KG1 (cell line): ENCODE measurements around the gene TRIM56.
"Not testable (repeated sequence)": the region's sequence is repeated elsewhere in the genome, so short reads cannot be mapped to it uniquely, and the experiment has no call there.

Source experiments
- DNase-seq: peaks from one replicate; lab custom pipeline; 2025; lab: John Stamatoyannopoulos, UW

TRIM56 gene, protein sequence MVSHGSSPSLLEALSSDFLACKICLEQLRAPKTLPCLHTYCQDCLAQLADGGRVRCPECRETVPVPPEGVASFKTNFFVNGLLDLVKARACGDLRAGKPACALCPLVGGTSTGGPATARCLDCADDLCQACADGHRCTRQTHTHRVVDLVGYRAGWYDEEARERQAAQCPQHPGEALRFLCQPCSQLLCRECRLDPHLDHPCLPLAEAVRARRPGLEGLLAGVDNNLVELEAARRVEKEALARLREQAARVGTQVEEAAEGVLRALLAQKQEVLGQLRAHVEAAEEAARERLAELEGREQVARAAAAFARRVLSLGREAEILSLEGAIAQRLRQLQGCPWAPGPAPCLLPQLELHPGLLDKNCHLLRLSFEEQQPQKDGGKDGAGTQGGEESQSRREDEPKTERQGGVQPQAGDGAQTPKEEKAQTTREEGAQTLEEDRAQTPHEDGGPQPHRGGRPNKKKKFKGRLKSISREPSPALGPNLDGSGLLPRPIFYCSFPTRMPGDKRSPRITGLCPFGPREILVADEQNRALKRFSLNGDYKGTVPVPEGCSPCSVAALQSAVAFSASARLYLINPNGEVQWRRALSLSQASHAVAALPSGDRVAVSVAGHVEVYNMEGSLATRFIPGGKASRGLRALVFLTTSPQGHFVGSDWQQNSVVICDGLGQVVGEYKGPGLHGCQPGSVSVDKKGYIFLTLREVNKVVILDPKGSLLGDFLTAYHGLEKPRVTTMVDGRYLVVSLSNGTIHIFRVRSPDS

DNA sequence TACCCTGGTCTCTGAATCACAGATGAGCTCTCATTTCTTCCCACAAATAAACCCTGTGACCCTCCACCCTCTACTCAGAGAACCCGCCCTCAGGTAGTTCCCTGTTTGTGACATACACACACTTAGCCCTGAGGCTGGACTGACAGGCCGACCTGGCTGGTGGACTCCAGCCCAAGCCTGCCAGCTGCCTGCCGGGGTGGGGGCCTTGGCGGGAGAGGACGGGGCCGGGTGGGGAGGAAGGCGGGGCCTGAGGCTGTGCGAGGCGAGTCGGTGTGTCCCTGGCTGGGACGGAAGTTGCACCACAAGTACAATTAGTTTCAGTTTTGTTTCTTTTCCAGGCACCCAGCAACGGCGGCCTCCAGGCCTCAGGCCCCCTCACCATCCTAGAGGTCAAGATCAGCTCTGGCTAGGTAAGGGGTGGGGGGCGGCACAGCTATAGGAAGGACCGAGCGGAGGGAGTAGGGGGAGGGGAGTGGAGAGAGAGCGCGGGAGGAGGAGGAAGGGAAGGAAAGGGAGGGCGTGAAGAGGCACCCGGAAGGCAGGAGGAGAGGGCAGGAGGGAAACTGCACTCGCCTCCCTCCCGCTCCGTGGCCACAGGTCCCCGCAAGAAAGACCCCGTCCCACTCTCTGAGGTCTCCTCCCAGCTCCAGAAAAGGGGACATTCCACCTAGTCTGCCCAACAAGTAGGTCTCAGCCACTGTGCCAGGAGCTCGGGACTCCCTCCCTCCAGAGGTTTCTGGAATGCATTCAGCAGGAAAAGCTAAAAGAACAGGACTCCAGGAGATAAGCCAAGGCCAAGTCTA lies at the start of gene TRIM56:
TSS of gene TRIM56 (plus strand) at position 320 of the 803 bp plus-strand sequence. CDS start 1,832 bp downstream, outside the sequence.
- peak; percentile 15 for DNase-seq

DNA sequence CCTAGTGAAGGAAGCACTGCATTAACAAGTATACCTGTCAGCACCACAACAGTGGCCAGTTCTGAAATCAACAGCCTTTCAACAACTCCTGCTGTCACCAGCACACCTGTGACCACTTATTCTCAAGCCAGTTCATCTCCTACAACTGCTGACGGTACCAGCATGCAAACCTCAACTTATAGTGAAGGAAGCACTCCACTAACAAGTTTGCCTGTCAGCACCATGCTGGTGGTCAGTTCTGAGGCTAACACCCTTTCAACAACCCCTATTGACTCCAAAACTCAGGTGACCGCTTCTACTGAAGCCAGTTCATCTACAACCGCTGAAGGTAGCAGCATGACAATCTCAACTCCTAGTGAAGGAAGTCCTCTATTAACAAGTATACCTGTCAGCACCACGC lies 49.3 kb upstream of the TRIM56 start:
- no peak for DNase-seq

DNA sequence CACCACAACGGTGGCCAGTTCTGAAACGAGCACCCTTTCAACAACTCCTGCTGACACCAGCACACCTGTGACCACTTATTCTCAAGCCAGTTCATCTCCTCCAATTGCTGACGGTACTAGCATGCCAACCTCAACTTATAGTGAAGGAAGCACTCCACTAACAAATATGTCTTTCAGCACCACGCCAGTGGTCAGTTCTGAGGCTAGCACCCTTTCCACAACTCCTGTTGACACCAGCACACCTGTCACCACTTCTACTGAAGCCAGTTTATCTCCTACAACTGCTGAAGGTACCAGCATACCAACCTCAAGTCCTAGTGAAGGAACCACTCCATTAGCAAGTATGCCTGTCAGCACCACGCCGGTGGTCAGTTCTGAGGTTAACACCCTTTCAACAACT lies 44.0 kb upstream of the TRIM56 start:
- not testable (repeated sequence) for DNase-seq

DNA sequence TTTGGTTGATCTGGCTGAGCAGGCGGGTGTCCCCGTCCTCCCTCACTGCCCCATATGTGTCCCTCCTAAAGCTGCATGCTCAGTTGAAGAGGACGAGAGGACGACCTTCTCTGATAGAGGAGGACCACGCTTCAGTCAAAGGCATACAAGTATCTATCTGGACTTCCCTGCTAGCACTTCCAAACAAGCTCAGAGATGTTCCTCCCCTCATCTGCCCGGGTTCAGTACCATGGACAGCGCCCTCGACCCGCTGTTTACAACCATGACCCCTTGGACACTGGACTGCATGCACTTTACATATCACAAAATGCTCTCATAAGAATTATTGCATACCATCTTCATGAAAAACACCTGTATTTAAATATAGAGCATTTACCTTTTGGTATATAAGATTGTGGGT lies 26.9 kb upstream of the TRIM56 start:
- no peak for DNase-seq

DNA sequence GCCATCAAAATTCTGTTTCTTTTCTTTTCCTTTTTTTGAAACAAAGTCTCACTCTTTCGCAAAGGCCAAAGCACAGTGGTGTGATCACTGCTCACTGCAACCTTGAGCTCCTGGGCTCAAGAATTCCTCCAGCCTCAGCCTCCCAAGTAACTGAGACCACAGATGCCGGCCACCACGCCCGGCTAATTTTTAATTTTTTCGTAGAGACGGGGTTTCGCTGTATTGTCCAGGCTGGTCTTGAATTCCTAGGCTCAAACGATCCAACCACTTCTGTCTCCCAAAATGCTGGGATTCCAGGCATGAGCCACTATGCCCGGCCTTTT lies 25.7 kb upstream of the TRIM56 start:
- DNase-seq: no peak

DNA sequence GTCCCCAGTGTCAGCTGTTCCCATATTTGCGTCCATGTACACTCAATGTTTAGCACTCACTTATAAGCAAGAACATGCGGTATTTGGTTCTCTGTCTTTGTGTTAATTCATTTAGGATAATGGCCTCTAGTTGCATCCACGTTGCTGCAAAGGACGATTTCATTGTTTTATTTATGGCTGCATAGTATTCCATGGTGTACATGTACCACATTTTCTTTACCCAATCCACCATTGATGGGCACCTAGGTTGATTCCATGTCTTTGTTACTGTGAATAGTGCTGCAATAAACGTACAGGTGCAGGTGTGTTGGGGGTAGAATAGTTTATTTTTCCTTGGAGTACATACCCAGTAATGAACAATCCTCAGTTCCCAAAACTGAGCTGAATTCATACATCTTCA lies 24.3 kb upstream of the TRIM56 start:
- DNase-seq: no peak

DNA sequence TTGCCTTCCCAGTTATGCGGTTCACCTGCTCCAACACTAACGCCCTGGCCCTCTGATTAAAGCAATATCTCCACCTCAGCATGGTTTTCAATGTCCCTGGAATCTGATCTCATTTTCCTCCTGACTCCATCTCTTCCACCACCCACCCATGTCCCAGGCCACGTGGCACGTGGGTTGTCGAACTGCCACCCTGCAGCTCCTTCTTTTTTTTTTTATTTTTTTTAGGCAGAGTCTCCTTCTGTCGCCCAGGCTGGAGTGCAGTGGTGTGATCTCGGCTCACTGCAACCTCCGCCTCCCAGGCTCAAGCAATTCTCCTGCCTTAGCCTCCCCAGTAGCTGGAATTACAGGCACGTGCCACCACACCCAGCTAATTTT lies 21.1 kb upstream of the TRIM56 start:
- not testable (repeated sequence) for DNase-seq

DNA sequence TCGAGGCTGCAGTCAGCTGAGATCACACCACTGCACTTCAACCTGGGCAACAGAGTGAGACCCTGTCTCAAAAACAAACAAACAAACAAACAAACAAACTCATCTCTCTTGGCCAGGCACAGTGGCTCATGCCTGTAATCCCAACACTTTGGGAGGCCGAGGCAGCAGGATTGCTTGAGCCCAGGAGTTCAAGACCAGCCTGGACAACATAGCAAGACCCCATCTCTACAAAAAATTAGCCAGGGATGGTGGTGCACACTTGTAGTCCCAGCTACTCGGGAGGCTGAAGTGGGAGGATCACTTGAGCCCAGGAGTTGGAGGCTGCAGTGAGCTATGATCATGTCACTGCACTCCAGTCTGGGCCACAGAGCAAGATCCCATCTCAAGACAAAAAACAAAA lies 20.1 kb upstream of the TRIM56 start:
- DNase-seq: not testable (repeated sequence)

DNA sequence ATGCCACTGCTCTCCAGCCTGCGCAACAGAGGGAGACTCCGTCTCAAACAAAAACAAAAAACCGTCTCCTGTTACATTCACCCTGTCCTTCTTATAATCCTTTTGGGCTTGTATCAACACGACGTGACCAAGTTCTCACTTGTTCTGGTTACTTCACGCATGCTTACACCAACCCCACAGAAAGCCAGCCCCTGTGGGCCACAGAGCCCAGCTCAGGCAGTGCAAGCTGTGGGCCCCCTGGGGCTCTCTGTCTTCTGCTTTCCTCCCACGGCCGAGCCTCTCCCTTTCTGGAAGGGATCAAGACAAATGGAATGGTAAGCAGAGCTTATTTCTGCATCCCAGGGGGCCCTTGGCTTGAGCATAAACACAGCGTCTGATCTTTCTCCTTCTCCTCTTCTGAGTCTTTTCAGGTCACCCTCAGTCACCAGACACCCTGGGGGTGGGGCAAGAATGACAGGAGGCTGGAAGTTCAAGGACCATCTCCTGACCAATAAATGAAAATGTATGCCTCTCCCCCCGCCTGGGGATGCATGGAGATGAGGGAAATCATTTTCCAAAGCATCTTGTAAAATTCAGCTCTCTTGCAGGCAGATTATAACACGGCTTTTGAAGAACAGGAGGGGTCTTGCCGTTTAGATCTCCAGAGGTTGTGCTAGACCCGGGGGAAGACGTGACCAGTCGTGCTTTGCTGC lies 19.0 kb upstream of the TRIM56 start:
- DNase-seq: no peak

DNA sequence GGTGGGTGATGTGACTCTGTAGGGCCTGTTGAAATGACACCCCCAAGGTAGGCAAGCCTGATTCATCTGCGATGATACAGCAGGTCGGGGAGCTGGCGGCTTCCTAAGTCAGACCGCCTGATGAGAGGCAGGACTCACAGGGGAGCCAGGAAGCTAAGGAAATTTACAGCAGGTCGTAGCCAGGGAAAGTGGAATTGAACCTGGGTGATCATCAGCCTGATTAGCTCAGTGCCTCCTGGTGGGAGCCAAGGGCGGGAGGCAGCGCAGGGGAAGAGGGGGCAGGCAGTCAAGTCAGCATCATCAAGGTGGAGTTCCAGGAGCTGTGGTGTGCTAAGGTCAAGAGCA lies 18.5 kb upstream of the TRIM56 start:
- DNase-seq: no peak

DNA sequence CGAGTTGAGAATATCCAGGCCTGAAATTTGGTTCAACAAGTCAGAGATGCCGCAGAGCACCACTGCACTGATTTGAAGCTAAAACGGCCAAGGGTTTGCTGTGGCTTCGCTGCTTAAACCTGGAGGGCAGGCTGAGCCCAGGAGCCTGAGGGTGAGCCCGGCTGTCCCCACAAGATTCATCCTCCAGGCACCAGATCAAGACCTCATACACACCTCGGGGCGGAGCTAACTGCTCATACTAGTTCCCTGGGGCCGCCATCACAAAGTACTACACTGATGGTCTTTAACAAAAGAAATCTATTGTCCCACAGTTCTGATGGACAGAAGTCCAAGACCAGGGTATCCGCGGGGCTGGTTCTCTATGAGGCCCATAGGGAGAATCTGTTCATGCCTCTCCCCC lies 16.9 kb upstream of the TRIM56 start:
- DNase-seq: no peak

DNA sequence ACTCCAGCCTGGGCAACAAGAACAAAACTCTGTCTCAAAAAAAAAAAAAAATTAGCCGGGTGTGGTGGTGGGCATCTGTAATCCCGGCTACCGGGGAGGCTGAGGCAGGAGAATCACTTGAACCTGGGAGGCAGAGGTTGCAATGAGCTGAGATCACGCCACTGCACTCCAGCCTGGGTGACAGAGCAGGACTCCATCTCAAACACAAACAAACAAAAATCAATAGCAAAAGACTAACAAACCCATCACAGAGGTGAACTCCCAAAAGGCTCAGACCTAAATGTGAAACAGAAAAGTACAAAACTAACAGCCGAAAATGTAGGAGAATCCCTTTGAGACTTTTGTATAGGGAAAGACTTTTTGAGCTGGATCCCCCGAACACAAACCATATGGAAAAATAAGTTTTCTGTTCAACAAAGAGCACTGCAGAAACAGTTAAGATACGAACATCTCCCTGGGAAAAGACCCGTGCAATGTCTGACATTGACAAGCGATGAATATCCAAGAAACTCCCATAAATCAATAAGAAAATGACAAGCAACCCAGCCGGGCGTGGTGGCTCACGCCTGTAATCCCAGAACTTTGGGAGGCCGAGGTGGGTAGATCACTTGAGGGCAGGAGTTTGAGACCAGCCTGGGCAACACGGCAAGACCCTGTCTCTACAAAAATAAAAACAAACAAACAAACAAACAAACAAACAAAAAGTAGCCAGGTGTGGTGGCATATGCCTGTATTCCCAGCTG lies 13.7 kb upstream of the TRIM56 start:
- not testable (repeated sequence) for DNase-seq

DNA sequence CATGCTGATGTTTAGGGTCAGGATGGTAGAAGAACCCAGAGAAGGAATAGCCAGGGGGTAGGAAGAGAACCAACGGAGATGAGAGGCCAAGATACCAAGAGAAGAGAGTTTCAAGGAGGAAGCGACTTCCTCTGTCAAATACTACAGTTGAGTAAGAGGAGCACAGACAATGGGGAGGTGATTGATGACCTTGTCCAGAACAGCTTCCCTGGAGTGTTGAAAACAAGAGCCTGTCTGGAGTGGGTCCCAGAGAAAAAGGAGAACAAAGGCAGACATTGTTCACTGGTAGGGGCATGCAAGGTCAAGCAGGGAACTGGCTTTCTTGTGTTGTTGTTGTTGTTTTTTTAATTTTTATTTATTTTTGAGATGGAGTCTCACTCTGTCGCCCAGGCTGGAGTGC lies 9.6 kb upstream of the TRIM56 start:
- no peak for DNase-seq

DNA sequence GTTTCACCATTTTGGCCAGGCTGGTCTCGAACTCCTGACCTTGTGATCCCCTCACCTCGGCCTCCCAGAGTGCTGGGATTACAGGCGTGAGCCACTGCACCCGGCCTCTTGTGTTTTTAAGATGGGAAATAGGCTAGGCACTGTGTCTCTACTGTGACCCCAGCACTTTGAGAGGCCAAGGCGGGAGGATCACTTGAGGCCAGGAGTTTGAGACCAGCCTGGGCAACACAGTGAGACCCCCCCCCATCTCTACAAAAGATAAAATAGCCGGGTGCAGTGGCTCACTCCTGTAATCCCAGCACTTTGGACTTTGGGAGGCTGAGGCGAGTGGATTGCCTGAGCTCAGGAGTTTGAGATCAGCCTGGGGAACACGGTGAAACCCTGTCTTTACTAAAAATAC lies 9.1 kb upstream of the TRIM56 start:
- DNase-seq: not testable (repeated sequence)

DNA sequence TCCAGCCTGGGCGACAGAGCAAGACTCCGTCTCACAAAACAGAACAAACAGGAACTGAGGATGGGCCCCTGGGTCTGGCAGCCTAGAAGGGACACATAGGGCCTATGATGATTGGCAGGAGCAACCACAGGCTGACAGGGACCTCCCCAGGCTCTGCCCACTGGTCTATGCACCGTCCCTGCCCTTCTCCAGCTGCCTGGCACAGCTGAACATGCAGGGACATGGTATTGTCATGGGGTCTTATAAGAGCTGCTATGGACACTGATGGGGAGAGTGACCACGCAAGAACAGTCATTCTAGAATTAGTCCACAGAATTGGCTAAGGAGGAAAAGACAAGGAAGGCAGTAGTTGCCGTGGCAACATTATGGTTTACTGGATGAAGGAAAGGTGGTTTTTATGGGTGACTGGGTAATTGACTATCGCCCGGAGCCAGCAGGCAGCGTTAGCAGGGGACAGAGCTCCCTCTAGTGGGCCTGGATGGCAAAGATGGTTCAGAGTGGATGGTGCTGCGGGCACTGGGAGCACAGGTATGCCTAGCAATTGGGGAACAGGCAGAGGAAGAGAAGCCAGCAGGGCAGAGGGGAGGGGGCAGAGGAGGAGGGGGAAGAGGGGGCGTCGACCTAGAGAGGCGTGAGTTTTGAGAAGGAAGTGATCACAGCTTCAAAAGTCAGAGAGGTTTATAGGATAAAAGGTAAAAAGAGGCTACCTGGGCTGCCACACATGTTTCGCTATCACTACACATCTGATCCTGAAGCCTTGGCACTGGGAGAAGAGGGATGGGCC lies 7.8 kb upstream of the TRIM56 start:
- DNase-seq: peak; percentile 6

DNA sequence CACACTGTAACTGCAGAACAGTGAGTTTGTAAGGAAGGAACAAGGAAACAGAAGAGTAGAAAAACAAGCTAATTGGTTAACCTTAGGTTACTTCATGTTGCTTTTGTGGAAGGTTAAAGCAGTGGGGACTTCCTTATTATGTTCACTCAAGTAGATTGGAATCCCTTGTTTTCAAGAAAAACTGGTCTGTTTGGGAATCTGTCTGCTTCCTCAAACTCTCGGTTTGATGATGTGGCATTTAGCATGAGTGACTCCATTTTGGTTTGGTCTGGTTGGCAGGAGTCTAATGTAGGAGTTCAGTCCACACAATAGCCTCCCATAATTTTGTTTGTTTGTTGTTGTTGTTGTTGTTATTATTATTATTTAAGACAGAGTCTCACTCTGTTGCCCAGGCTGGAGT lies 3.8 kb upstream of the TRIM56 start:
- DNase-seq: no peak

DNA sequence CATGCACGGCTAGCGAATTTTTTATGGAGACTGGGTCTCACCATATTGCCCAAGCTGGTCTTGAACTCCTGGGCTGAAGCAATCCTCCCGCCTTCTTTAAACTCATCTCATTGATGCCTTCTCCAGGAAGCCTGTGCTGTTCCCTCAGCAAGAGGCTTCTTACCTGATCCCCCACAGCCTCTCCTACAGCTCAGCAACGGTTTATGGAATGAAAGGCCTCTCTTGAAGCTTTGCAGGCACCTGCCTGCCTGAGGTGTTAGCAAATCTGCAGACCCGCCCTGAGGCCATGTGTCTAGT lies 468 bp upstream of the TRIM56 start:
- no peak for DNase-seq

DNA sequence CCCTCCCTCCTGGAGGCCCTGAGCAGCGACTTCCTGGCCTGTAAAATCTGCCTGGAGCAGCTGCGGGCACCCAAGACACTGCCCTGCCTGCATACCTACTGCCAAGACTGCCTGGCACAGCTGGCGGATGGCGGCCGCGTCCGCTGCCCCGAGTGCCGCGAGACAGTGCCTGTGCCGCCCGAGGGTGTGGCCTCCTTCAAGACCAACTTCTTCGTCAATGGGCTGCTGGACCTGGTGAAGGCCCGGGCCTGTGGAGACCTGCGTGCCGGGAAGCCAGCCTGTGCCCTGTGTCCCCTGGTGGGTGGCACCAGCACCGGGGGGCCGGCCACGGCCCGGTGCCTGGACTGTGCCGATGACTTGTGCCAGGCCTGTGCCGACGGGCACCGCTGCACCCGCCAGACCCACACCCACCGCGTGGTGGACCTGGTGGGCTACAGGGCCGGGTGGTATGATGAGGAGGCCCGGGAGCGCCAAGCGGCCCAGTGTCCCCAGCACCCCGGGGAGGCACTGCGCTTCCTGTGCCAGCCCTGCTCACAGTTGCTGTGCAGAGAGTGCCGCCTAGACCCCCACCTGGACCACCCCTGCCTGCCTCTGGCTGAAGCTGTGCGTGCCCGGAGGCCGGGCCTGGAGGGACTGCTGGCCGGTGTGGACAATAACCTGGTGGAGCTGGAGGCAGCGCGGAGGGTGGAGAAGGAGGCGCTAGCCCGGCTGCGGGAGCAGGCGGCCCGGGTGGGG lies 2.2 kb downstream of the TRIM56 start:
- DNase-seq: no peak

DNA sequence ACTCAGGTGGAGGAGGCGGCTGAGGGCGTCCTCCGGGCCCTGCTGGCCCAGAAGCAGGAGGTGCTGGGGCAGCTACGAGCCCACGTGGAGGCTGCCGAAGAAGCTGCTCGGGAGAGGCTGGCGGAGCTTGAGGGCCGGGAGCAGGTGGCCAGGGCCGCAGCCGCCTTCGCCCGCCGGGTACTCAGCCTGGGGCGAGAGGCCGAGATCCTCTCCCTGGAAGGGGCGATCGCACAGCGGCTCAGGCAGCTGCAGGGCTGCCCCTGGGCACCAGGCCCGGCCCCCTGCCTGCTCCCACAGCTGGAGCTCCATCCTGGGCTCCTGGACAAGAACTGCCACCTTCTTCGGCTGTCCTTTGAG lies 2.8 kb downstream of the TRIM56 start:
- DNase-seq: no peak

DNA sequence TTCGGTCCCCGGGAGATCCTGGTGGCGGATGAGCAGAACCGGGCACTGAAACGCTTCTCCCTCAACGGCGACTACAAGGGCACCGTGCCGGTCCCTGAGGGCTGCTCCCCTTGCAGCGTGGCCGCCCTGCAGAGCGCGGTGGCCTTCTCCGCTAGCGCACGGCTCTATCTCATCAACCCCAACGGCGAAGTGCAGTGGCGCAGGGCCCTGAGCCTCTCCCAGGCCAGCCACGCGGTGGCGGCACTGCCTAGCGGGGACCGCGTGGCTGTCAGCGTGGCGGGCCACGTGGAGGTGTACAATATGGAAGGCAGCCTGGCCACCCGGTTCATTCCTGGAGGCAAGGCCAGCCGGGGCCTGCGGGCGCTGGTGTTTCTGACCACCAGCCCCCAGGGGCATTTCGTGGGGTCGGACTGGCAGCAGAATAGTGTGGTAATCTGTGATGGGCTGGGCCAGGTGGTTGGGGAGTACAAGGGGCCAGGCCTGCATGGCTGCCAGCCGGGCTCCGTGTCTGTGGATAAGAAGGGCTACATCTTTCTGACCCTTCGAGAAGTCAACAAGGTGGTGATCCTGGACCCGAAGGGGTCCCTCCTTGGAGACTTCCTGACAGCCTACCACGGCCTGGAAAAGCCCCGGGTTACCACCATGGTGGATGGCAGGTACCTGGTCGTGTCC lies 3.7 kb downstream of the TRIM56 start:
- DNase-seq: no peak
